Effector memory CD4-positive, alpha-beta T cell (primary cell): Measurements from ENCODE around the gene SIL1.
"Not testable (repeated sequence)": the region's sequence is repeated elsewhere in the genome, so short reads cannot be mapped to it uniquely, and the experiment has no call there.

Source experiments
- DNase-seq, 3 donors: peaks; one replicate each; pipeline ENCODE4 v3.0.0-alpha.2; 2020
- H3K27ac ChIP-seq: 2 replicates; pipeline ENCODE4 v1.7.0; 2013; ENCODE audit warnings: mild to moderate bottlenecking, low read length, moderate library complexity; ENCODE audit not compliant: insufficient read depth, poor library complexity, severe bottlenecking
- H3K27me3 ChIP-seq: replicated peaks from 2 replicates; pipeline ENCODE4 v1.7.0; 2013; ENCODE audit warnings: mild to moderate bottlenecking, low read length; ENCODE audit not compliant: insufficient read depth, control insufficient read depth, poor library complexity, severe bottlenecking
- H3K36me3 ChIP-seq: 2 replicates; pipeline ENCODE4 v1.7.0; 2013; ENCODE audit warnings: mild to moderate bottlenecking, low read length, moderate library complexity; ENCODE audit not compliant: control insufficient read depth, insufficient read depth
- H3K4me1 ChIP-seq: 2 replicates; pipeline ENCODE4 v1.7.0; 2013; ENCODE audit warnings: low read length, mild to moderate bottlenecking; ENCODE audit not compliant: control insufficient read depth, insufficient read depth, poor library complexity, severe bottlenecking
- H3K4me3 ChIP-seq: 2 replicates; pipeline ENCODE4 v1.7.0; 2013; ENCODE audit warnings: low read length, low read depth, mild to moderate bottlenecking; ENCODE audit not compliant: insufficient read depth, poor library complexity, severe bottlenecking
- H3K9me3 ChIP-seq: 2 replicates; pipeline ENCODE4 v1.7.0; 2013; ENCODE audit warnings: mild to moderate bottlenecking, low read length, moderate library complexity; ENCODE audit not compliant: control insufficient read depth

SIL1 gene

GRCh38 chr5:139062910-139063663, 135.1 kb downstream of the SIL1 start:
- H3K36me3 ChIP-seq = no peaks in the 10 kb centered on the region

GRCh38 chr5:139061856-139062255, 136.3 kb downstream of the SIL1 start:
- Histone ChIP-seq H3K36me3 (no peaks in the 10 kb centered on the region), H3K27ac (no peak overlapping the region), H3K4me3 (no peak overlapping the region), H3K9me3 (no peaks in the 10 kb centered on the region), H3K4me1 (no peaks in the 10 kb centered on the region), H3K27me3 (no peaks in the 10 kb centered on the region)
- DNase-seq = no peak

More at GRCh38 chr5:139062910-139063663, 135.1 kb downstream of the SIL1 start:
- DNase-seq = no peak
- H3K27ac ChIP-seq = no peak overlapping the region
- no peaks in the 10 kb centered on the region for H3K9me3 ChIP-seq
- H3K4me3 ChIP-seq = no peak overlapping the region
- H3K27me3 ChIP-seq = no peaks in the 10 kb centered on the region
- no peaks in the 10 kb centered on the region for H3K4me1 ChIP-seq

GRCh38 chr5:139061274-139061673, 136.9 kb downstream of the SIL1 start:
- no peak for DNase-seq
- H3K4me1 ChIP-seq = no peaks in the 10 kb centered on the region
- H3K9me3 ChIP-seq = no peaks in the 10 kb centered on the region
- H3K27me3 ChIP-seq = no peaks in the 10 kb centered on the region
- no peaks in the 10 kb centered on the region for H3K36me3 ChIP-seq
- no peak overlapping the region for H3K27ac ChIP-seq
- H3K4me3 ChIP-seq = no peak overlapping the region

GRCh38 chr5:139058121-139058520, 140.0 kb downstream of the SIL1 start:
- no peaks in the 10 kb centered on the region for H3K27me3 ChIP-seq
- H3K27ac ChIP-seq = no peak overlapping the region
- H3K9me3 ChIP-seq = no peaks in the 10 kb centered on the region
- H3K36me3 ChIP-seq = no peaks in the 10 kb centered on the region
- DNase-seq = no peak
- H3K4me3 ChIP-seq = no peak overlapping the region
- no peaks in the 10 kb centered on the region for H3K4me1 ChIP-seq

GRCh38 chr5:139057045-139057939, 140.9 kb downstream of the SIL1 start:
- not testable (repeated sequence) for H3K9me3 ChIP-seq, DNase-seq, H3K36me3 ChIP-seq, H3K27ac ChIP-seq, H3K4me1 ChIP-seq, H3K4me3 ChIP-seq, H3K27me3 ChIP-seq

- Histone ChIP-seq H3K4me1 (no peaks in the 10 kb centered on the region), H3K27ac (no peak overlapping the region), H3K27me3 (no peaks in the 10 kb centered on the region), H3K4me3 (no peak overlapping the region), H3K36me3 (no peaks in the 10 kb centered on the region), H3K9me3 (no peaks in the 10 kb centered on the region)
- no peak for DNase-seq
Measured at GRCh38 chr5:139052975-139053374, 145.2 kb downstream of the SIL1 start.

GRCh38 chr5:139051392-139051791, 146.8 kb downstream of the SIL1 start:
- no peaks in the 10 kb centered on the region for H3K36me3 ChIP-seq
- H3K27me3 ChIP-seq = no peaks in the 10 kb centered on the region
- DNase-seq = no peak
- no peak overlapping the region for H3K4me3 ChIP-seq
- no peaks in the 10 kb centered on the region for H3K9me3 ChIP-seq
- no peaks in the 10 kb centered on the region for H3K4me1 ChIP-seq
- H3K27ac ChIP-seq = no peak overlapping the region

GRCh38 chr5:139050432-139050831, 147.7 kb downstream of the SIL1 start:
- Histone ChIP-seq H3K27ac (no peak overlapping the region), H3K9me3 (no peaks in the 10 kb centered on the region), H3K4me3 (no peak overlapping the region), H3K4me1 (no peaks in the 10 kb centered on the region), H3K27me3 (no peaks in the 10 kb centered on the region), H3K36me3 (no peaks in the 10 kb centered on the region)
- no peak for DNase-seq

- no peak overlapping the region for H3K4me3 ChIP-seq
- no peaks in the 10 kb centered on the region for H3K36me3 ChIP-seq
- H3K27ac ChIP-seq = no peak overlapping the region
- H3K9me3 ChIP-seq = no peaks in the 10 kb centered on the region
- H3K27me3 ChIP-seq = no peaks in the 10 kb centered on the region
- H3K4me1 ChIP-seq = no peaks in the 10 kb centered on the region
- no peak for DNase-seq
Measured at GRCh38 chr5:139049780-139050179, 148.4 kb downstream of the SIL1 start.

- no peak overlapping the region for H3K27ac ChIP-seq
- no peak for DNase-seq
- H3K4me1 ChIP-seq = no peaks in the 10 kb centered on the region
- H3K4me3 ChIP-seq = no peak overlapping the region
- H3K9me3 ChIP-seq = no peaks in the 10 kb centered on the region
- H3K27me3 ChIP-seq = no peaks in the 10 kb centered on the region
- H3K36me3 ChIP-seq = no peaks in the 10 kb centered on the region
Measured at GRCh38 chr5:139046551-139046950, 151.6 kb downstream of the SIL1 start.
